Hindlimb muscle (tissue), 1 donor: Measurements from ENCODE around the gene PDE7B. TPM values are rescaled to one million over a fixed set of nuclear protein-coding genes. Genes with fewer than 3 reads are reported as not detected.

Source experiments
- DNase-seq: peaks from one replicate; pipeline ENCODE4 v3.0.0-alpha.2; 2013
- polyA plus RNA-seq: library from polyadenylated mRNA; unstranded; fragments of 120-200 nt; gene quantifications from one replicate; pipeline ENCODE4 v1.2.1, GENCODE V29; 2013; ENCODE audit not compliant: insufficient read length

Gene PDE7B
- polyA plus RNA-seq, 1 donor, result 7.1 TPM

DNA sequence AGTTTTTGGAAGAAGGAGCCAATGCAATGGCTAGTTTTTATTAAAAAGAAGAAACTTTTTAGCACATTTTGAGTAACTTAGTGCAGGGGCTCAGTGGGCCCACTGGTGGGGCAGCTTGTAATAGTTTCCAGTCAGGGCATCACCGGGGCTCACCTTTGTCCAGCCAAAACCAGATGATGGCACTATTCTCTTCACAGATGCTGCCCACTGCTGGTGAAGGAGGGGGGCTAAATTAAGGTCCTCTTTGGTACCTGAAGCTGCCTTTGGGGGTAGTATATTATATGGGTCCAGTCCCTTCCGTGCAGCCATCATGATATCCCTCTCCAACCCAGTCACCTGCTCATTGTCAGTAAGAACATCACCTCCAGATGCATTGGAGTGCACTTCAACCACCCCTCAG, 182.9 kb downstream of the PDE7B start:
- DNase-seq, result no peak

DNA sequence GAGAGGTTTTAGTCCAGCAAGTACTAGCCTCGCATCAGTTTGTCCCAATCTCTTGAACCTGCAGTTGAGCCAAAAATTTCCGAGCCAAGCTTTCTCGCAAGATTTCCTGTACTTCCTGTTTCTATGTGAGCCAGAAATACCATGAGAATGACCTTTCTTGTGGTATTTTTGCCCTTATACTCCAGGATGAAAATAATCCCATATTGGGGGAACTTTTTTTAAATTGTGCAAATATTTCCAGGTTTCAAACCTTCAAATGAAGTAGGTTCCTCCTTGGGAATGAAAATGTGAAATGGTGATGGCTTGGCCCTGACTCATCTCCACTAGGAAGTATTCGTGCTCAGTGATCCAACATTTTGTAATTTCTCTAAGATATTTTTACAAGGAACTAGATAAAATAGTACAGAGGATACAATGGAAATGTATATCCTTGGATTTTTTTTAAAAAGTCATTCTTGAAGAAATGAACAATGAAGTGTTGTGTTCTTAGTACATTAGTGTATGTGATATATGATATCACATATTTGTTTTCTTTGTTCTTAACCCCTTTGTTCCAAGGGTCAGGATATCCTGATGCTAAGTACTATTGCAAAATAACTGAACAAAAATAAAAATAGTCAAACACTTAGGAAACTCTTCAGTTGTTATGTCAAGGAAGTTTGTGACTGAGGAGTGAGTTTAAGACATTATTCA, 184.0 kb downstream of the PDE7B start:
- no peak for DNase-seq

DNA sequence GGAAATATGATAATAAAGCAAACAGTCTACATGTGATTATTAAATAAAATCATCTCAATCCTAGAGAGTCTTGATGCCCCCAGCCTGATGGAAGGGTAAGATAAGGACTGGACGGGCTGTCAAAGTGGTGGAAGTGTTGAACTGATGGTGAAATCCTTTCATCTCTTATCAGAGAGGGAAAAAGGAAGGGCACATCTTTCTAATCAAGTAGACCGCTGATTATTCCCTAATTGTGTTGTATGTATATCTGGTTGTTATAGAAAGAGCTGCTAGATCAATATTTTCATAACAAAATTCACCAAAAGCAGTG, 184.5 kb downstream of the PDE7B start:
- no peak for DNase-seq

DNA sequence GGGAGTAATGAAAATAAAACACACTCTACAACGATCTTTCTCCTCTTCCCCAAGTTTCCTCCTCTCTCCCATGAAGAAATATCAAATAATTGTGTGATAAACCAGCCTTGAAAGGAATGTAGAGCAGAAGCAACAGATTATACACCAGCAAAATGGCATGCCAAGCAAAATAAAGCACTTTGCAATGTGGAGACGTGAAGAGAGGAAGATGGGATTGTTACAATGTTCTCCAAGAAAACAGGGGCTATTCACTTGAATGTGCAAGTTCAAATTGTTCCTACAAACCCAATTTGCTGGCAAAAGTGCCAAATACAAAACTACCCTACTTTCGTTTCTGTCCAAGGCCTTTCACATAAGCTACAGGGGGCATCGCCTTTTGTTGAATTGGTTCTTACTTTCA, 185.1 kb downstream of the PDE7B start:
- DNase-seq, result no peak

DNA sequence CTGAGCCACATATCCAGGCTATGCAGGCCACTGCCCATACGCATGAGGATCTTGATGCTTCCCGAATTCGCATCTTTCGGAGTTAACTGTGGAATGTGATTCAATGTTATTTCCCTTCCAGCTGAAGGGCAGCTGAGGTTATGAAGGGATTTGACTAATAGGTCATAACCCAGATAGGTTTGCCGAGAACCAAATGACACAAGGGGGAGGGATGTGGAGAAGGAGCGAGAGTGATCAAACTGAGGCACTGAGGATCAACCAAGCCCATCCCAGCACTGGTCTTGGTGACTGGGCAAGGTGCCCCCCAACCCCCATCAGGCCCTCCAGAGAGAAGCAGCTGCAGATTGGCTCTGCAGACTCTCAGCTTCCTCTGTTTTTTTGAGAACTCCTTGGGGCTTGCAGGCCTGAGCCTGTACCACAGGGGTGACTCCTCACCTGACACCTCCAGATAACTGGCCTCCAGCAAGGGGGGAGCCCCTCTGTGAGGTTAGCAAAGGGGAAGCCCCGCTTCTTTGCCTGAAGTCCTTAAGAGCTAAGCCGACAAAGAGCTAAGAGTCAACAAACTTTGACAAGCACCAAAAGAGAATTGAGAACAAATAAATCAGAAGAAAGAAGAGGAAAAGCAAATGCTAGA, 185.9 kb downstream of the PDE7B start:
- no peak for DNase-seq

DNA sequence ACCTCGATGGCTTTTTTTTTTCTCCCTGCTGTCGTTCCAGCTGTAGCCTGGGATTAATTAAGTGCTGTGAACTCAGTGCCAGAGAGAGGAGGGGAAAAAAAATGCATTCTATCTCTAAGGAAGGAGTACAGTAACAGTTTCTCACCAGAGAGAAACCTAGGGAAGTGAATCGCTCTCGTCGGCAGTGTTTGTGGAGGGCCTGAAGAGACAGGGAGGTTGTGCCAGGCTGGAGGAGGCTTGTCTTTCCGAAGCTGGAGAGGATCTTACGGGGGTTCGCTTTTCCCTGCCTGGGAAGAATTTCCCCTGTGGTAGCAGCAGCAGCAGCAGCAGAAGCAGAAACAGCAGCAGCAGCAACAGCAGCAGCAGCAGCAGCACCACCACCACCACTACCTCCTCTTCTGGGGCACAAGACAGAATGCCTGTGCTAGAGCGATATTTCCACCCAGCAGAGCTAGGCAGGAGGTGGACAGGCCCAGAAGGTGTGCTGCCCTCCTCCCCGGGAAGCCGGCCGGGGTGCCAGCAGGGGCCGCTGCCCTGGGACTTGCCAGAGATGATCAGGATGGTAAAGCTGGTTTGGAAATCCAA, 186.5 kb downstream of the PDE7B start:
- peak; percentile 65 for DNase-seq

DNA sequence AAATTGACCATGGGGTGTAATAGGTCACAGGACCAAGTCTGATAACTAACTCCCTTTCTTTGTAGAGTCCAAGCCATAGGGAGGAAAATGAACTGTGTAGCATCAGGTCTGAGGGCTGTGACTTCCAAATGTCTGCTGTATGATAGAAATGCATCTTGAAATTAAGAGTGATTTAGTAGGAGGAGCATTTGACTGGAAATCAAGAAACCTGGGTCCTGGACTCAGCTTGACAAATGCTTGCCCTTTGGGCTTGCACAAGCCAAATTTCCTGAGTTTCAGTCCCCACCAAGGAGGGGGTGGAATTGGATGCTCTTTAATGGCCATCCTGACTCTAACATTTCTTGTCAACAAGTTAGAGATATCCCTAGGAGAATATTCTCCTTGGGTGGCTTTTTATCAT, 187.0 kb downstream of the PDE7B start:
- DNase-seq, result no peak

DNA sequence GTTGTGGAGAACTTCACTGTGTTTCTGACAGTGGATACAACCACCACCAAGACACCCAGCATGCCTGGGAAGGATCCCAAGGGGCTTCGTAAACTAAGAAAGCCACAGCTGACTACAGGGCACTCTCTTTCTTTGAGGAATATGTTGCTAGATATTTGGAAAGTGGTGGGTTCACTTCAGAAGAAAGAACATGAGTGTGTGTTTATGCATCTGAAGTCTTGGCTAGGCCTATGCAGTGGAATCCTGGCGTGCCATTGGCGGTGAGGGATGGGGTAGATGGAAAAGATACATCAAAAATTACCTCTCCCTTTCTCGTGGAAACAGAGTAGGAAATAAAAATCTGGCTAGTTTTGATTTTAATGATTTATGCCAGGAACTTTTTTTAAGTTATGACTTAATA, 187.7 kb downstream of the PDE7B start:
- no peak for DNase-seq

DNA sequence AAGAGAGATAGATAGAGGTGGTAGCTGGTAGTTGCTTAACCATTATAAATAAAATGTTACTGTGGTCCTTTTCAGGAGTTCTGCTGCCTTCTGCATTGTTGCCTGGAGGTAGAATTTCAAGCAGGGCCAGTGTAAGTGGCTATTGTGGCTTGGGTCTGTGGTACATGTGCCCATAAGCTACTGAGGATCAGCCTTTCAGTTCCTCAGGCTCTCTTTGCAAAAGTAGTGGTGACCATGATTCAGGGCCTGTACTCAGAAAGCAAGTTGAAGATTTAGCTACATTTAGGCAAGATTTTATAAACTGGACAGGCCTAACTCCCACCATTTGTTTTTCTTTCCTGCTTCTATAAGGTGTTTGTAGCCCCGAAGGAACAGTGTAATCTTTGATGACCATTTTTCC, 199.0 kb downstream of the PDE7B start:
- DNase-seq, result no peak

DNA sequence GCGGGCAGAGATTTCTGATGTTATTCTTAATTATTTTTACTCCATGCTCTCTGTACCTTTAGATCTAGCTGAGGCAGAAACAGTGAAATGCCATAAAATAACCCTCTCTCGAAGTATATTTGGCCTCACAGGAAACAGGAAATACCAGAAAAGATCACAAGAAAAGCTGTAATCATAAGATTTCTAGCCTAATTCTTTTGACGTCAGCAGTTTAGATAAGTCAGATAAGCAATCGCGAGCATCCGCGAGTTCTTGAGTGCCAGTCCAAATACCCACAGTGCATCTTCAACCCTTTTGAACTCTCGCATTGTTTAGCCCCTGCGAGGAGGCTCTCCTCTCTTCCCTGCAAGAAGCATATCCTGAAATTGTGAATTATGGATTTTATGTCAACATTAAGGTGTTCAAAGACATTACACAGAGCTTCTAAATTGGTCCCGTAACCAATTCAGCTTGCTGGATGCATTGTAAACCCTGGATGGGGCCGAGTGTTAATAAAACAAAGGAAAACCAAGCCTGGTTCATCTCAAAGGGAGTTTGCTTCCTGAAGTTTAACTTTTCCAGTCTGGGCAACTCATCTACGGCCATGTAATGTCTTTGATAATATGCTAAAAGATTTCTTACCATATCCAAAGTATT, 199.8 kb downstream of the PDE7B start:
- DNase-seq, result no peak

DNA sequence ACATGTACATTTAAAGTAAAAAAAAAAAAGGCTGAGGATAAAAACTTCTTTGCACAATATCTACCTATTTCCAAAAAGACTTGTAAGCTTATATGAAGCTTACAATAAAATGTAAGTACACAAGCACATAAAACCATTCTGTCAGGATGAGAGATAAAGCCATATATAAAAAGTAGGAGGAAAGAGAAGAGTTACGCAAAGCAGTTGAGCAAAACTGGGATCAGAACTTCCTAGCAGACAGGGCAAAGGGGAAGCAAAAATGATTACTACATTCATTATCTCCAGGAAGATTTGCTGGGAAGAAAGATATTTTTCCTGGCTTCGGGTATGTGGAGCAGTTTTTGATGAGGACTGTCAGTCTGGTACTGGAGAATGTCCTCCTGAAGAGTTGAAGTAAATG, 200.5 kb downstream of the PDE7B start:
- DNase-seq, result no peak

DNA sequence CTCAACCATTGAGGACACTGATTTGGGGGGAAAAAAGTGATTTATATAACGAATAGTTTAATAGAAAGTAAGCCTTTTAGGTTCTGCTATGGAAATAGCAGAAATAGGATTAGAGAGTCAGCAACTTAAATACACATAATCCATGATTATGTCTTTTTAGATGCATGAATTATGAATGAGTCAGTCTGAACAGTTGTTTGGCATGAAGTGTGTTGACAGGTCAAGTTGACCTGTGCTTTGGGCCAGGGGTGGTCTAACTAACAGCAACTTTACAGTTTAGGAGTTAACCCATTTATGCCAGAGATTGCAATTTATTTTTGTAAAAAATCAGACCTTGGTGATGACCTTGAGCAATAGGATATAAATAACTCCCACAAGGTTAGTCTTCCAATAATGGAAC, 207.4 kb downstream of the PDE7B start:
- no peak for DNase-seq

DNA sequence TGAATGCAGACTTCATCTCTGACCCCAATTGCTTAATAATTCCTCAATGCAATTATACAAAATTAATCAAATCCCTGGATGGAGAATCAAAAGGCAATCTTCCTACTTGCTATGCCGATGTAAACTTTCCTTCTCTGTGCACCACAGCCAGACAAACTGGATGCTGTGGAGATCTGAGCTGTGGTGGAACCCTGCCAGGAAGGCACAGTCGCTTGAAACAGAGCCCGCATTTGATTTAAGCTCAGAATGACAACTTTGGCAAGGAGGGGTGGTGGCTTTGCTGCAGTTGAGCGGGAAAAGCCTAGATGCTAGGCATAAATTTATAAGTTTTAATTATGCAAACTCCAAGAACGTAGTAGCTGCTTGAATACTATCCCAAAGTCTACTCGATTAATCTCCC, 207.8 kb downstream of the PDE7B start:
- peak; percentile 42 for DNase-seq

DNA sequence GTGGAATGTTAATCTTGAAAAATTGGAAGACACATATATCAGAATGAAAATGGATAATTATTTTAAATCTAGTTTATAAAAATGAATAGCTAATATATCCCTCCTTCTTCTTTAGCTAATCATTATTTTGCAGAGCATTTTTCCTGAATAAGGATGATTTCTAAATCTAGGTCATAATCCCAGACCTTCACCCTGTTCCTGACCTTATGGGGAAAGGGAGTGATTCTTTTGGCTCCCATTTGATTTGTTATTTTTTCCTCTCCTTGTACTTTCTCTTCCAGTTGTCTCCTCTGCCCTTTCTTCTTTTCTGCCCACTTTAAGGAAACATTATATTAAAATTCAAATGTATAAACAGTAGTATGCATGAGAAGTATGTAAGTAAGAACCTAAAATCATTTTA, 208.6 kb downstream of the PDE7B start:
- DNase-seq, result no peak

DNA sequence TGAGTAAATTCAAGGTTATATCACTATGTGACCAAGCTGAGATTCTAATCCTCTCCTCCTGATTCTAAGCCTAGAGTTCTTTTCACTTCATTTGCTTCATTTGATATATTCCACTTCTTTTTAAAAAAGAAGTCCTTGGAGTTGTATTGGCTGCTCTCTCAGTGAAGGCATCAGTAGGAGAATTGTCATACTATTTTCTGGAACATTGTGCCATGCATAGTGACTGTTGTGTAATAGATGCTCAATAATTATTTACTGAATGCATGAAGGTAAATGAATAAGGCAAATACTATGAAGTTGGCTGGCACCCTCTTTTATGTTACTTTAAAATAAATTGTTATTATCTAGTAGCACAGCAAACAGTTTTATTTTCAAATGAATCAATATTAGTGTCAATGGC, 209.3 kb downstream of the PDE7B start:
- DNase-seq, result no peak

DNA sequence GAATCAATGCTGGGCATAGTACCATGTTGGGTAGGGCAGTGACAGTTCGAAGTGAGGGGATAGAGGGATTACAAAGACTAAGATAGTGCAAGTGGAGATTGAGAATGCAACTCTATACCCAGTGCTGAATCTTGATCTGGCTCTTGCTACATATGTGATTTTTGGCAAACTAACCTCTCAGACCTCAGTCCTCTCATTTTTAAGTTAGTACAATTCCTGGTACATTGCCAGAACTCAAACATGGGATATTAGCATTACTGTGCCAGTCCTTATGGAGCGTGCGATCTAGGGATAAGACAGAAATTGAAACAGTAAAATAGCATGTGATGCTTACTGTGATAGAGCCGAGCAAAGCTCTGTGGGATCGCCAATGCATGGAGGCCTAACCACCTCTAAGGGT, 210.2 kb downstream of the PDE7B start:
- DNase-seq, result no peak

DNA sequence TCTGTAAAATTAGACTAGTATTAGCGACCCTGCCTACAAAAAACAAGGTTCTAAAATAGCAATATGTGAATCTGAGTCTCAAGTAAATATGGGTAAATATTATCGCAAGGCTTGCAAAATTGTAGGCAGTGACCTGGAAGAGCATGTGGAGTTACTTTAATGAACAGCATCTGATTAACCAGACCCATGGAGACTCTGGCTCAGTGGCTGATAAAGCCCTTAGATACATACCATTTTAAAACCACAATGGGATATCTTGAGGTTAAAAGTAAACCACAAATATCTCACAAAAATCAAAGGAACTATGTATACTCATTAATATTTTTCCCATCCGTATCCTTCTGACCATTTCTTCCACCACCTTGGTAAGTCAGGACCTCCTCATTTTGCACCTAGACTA, 211.6 kb downstream of the PDE7B start:
- DNase-seq, result no peak

DNA sequence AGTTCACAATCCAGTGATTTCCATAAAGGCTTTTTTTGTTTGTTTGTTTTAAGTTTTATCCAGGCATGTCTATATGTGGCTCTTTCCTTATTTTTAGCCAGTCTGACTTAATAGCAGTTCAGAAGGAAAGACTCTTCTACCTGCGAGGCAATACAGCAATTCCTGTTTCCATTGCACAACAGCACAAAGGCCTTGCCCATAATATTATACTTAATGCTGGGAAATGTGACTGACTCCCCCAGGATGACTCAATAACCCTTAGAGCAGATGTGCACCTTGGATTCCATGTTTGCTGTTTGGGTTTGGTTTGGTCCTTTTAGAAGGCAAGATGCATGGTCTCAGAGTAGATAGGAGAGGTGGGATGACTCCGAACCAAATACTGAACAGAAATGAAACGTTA, 214.5 kb downstream of the PDE7B start:
- DNase-seq, result no peak

DNA sequence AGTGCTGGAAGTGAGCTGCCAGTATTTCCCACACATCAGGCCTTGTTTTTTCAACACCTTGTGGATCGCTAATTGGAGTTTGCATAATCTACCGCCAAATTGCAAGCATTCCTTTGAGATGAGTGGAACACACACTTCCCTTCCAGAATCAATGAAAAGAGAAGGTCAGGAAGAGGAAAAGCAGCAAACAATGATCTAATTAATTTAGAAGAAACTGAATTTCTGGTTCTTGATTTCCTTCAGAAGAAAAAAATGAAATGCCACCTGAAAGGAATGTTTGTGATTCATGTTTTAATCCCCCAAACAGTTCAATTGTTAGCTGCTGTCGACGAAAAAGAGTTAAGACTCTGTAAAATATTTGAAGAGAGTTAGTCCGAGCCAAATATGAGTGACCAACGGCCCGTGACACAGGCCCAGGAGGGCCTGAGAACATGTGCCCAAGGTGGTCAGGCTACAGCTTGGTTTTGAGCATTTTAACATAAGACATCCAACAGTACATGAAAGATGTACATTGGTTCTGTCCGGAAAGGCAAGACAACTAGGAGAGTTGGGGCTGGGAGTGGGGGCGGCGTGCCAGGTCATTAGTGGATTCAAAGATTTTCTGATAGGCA, 216.3 kb downstream of the PDE7B start:
- no peak for DNase-seq

DNA sequence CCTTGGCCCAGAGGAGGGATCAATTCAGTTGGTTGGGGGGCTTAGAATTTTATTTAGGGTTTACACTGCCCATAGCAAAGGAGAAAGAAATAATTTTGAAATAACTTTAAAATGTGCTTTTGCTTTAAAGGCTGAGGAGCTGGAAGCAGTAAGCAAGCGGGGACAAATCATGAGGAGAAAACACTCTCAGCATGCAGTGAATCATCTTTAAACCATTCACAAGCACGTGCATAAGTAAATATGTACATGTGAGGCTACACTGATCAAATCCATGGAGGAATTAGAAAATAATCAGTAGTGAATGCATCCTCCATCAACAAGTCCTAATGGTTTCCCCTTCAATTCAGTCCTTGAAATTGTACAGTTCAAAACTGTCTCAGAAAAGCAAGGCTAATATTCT, 217.6 kb downstream of the PDE7B start:
- no peak for DNase-seq

DNA sequence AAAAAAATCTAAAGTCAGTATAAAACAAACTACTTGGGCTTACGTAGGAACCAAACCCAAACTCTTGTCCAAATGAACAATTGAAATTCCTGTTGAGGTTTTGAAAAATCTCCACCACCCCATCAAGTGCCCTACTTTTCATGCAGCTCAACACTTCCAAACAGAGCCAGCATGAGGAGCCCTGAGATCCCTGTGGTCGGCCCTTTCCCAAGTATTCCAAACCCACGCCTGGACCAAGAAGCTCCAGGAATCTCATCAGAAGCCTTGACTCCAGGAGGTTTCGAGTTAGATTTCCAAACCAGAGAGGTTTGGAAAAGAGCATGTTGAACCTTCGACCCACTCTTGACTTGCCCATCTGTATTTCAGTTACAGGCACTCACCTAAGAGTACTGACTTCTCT, 219.3 kb downstream of the PDE7B start:
- no peak for DNase-seq

DNA sequence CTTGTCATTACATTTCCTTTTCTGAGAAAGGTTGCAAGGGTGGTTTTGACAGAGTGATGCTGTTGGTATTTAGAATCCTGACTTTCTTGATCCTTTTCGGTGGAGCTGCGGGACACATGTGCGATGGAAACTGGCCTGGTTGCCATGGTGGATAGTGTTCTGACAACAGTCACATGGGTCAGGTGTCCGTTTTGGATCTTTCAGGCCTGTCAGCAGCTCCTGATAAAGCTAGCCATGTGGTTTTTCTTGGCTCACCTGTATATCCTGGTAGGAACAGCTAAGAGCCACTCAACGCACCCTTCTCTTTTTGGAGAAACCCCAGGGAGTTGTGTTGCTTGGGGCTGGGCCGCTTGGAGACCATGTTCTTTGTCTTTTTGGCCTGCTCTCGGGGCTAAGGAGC, 221.2 kb downstream of the PDE7B start:
- no peak for DNase-seq

DNA sequence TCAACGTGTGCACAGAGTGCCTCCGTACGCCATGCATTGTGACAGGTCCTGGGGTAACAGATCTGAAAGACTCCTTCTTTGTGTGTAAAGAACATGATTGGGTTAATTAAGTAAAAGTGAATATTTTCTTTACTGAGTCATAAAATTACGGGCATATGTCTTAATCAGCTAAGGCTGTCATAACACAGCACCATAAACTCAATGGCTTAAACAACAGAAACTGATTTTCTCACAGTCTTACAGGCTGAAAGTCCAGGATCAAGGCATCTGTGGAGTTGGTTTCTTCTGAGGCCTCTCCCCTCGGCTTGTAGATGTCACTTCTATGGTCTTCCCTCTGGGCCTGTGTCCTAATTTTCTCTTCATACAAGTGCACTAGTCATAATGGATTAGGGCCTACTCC, 221.7 kb downstream of the PDE7B start:
- DNase-seq, result no peak

DNA sequence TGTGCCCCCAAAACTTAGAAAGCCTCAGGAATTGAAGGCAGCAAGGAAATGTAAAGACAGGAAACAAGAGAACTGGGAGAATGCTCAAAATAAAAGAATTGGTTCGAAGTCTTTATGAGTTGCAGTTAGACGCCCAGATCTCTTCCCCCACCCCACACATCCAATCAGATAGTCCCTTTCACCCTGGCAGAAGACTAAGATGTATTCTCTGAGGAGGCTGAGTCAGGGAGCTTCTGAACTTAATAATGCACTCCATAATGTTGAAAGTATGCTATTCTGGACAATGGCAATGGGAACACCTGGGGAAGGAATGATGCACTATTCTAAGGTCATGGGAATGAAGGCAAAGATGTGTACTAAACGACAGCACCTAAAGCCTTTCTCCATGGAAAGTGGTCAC, 225.0 kb downstream of the PDE7B start:
- peak; percentile 29 for DNase-seq
